ENCODE data around the gene CINP. TPM values are rescaled to one million over a fixed set of nuclear protein-coding genes. Genes with fewer than 3 reads are reported as not detected.

CINP gene
- total and polyA plus RNA-seq, 2 experiments from 2014 or later = 52.1 to 60.3 TPM

- DNase-seq = no peak
- TF ChIP-seq EZH2 (IDR thresholded peaks at IDR 0.05; ENCODE audit: insufficient read depth, poor library complexity, severe bottlenecking) (no peak), EZH2phosphoT487 (IDR thresholded peaks at IDR 0.05; ENCODE audit: insufficient read depth, low read depth) (no peak)
- Histone ChIP-seq H3F3A (ENCODE audit: insufficient read depth) (peaks cover 23% of the 10 kb centered on the region), H3K79me2 (ENCODE audit: insufficient read depth) (peaks cover 15% of the 10 kb centered on the region; the same call in 1 of the 2 replicates), H3K36me3 (ENCODE audit: low read depth) (0 out of 2 replicates have a peak, but pooled peaks cover 3% of the 10 kb centered on the region), H3K9ac (no peak overlapping the region), H3K4me3 (no peak overlapping the region), H4K20me1 (ENCODE audit: insufficient read depth) (peaks cover 3% of the 10 kb centered on the region; the same call in 1 of the 2 replicates), H2AFZ (no peak overlapping the region), H3K9me3 (ENCODE audit: low read depth) (no peaks in the 10 kb centered on the region), H3K9me2 (ENCODE audit: insufficient read depth) (no peaks in the 10 kb centered on the region), H3K27me3 (replicated peaks; ENCODE audit: insufficient read depth) (no peaks in the 10 kb centered on the region), H3K4me2 (ENCODE audit: unreplicated experiment) (no peak overlapping the region), H3K4me1 (ENCODE audit: insufficient read depth) (peaks cover 14% of the 10 kb centered on the region; the same call in 1 of the 2 replicates), H3K27ac (no peak overlapping the region)
- 97 to 100% methylated on average over 2 of the region's 2 CpGs for WGBS, 2 experiments (ENCODE audit: low coverage in 1 of 2, low lambda C conversion rate in 2 of 2, missing lambda C conversion rate in 2 of 2)
- in situ Hi-C loops (cut with MboI) = no loop called here
Observed at GRCh38 chr14:102389246-102389645, 26.6 kb upstream of the CINP start.

GRCh38 chr14:102387086-102387485, 24.4 kb upstream of the CINP start:
- Histone ChIP-seq H3F3A (ENCODE audit: insufficient read depth) (peaks cover 15% of the 10 kb centered on the region), H3K27me3 (replicated peaks; ENCODE audit: insufficient read depth) (no peaks in the 10 kb centered on the region), H3K9me2 (ENCODE audit: insufficient read depth) (no peaks in the 10 kb centered on the region), H3K79me2 (ENCODE audit: insufficient read depth) (peaks cover 5% of the 10 kb centered on the region; the same call in 1 of the 2 replicates), H3K4me2 (ENCODE audit: unreplicated experiment) (no peak overlapping the region), H3K27ac (no peak overlapping the region), H3K4me3 (no peak overlapping the region), H3K9me3 (ENCODE audit: low read depth) (no peaks in the 10 kb centered on the region), H4K20me1 (ENCODE audit: insufficient read depth) (peaks cover 3% of the 10 kb centered on the region; the same call in 1 of the 2 replicates), H3K9ac (no peak overlapping the region), H3K36me3 (ENCODE audit: low read depth) (0 out of 2 replicates have a peak, but pooled peaks cover 3% of the 10 kb centered on the region), H3K4me1 (ENCODE audit: insufficient read depth) (peaks cover 14% of the 10 kb centered on the region; the same call in 1 of the 2 replicates), H2AFZ (no peak overlapping the region)
- no peak for TF ChIP-seq EZH2 (IDR thresholded peaks at IDR 0.05; ENCODE audit: insufficient read depth, poor library complexity, severe bottlenecking)
- no peak for TF ChIP-seq EZH2phosphoT487 (IDR thresholded peaks at IDR 0.05; ENCODE audit: insufficient read depth, low read depth)
- DNase-seq = no peak
- in situ Hi-C loops (cut with MboI) = no loop called here

- H3K79me2 ChIP-seq (ENCODE audit: insufficient read depth) = peaks cover 29% of the 10 kb centered on the region
- no peak overlapping the region for H3K27ac ChIP-seq
- no peaks in the 10 kb centered on the region for H3K9me2 ChIP-seq (ENCODE audit: insufficient read depth)
- H3K9me3 ChIP-seq (ENCODE audit: low read depth) = no peaks in the 10 kb centered on the region
- no peak overlapping the region for H3K4me3 ChIP-seq
- H3F3A ChIP-seq (ENCODE audit: insufficient read depth) = peaks cover 4% of the 10 kb centered on the region; the same call in 1 of the 2 replicates
- no peaks in the 10 kb centered on the region for H3K27me3 ChIP-seq (replicated peaks; ENCODE audit: insufficient read depth)
- no peak overlapping the region for H2AFZ ChIP-seq
- DNase-seq = no peak
- H3K4me2 ChIP-seq (ENCODE audit: unreplicated experiment) = no peak overlapping the region
- peaks cover 20% of the 10 kb centered on the region for H3K36me3 ChIP-seq (ENCODE audit: low read depth)
- 92 to 94% methylated on average over 9 of the region's 9 CpGs for WGBS, 2 experiments (ENCODE audit: low coverage in 1 of 2, low lambda C conversion rate in 2 of 2, missing lambda C conversion rate in 2 of 2)
- H4K20me1 ChIP-seq (ENCODE audit: insufficient read depth) = no peaks in the 10 kb centered on the region
- in situ Hi-C loops (cut with MboI) = no loop called here
- no peak overlapping the region for H3K9ac ChIP-seq
- H3K4me1 ChIP-seq (ENCODE audit: insufficient read depth) = no peaks in the 10 kb centered on the region
- TF ChIP-seq EZH2phosphoT487 (IDR thresholded peaks at IDR 0.05; ENCODE audit: insufficient read depth, low read depth) (no peak), EZH2 (IDR thresholded peaks at IDR 0.05; ENCODE audit: insufficient read depth, poor library complexity, severe bottlenecking) (no peak)
Observed at GRCh38 chr14:102378830-102379229, 16.1 kb upstream of the CINP start.

- Histone ChIP-seq H3K4me2 (ENCODE audit: unreplicated experiment) (no peak overlapping the region), H3K9me3 (ENCODE audit: low read depth) (no peaks in the 10 kb centered on the region), H4K20me1 (ENCODE audit: insufficient read depth) (no peaks in the 10 kb centered on the region), H3K27ac (no peak overlapping the region), H3K4me1 (ENCODE audit: insufficient read depth) (no peaks in the 10 kb centered on the region), H3K9ac (no peak overlapping the region), H3K9me2 (ENCODE audit: insufficient read depth) (no peaks in the 10 kb centered on the region), H3F3A (ENCODE audit: insufficient read depth) (peaks cover 4% of the 10 kb centered on the region; the same call in 1 of the 2 replicates), H3K79me2 (ENCODE audit: insufficient read depth) (peaks cover 41% of the 10 kb centered on the region), H3K4me3 (no peak overlapping the region), H3K36me3 (ENCODE audit: low read depth) (peaks cover 26% of the 10 kb centered on the region), H3K27me3 (replicated peaks; ENCODE audit: insufficient read depth) (no peaks in the 10 kb centered on the region), H2AFZ (no peak overlapping the region)
- no peak for TF ChIP-seq EZH2 (IDR thresholded peaks at IDR 0.05; ENCODE audit: insufficient read depth, poor library complexity, severe bottlenecking)
- no peak for TF ChIP-seq EZH2phosphoT487 (IDR thresholded peaks at IDR 0.05; ENCODE audit: insufficient read depth, low read depth)
- no peak for DNase-seq
- in situ Hi-C loops (cut with MboI) = no loop called here
Observed at GRCh38 chr14:102377696-102378095, 15.0 kb upstream of the CINP start.

- H3K36me3 ChIP-seq (ENCODE audit: low read depth) = peaks cover 26% of the 10 kb centered on the region
- no peak overlapping the region for H2AFZ ChIP-seq
- H3K9me3 ChIP-seq (ENCODE audit: low read depth) = no peaks in the 10 kb centered on the region
- peaks cover 4% of the 10 kb centered on the region; the same call in 1 of the 2 replicates for H3F3A ChIP-seq (ENCODE audit: insufficient read depth)
- no peaks in the 10 kb centered on the region for H3K27me3 ChIP-seq (replicated peaks; ENCODE audit: insufficient read depth)
- no peak overlapping the region for H3K4me3 ChIP-seq
- in situ Hi-C loops (cut with MboI) = no loop called here
- H3K4me2 ChIP-seq (ENCODE audit: unreplicated experiment) = no peak overlapping the region
- no peaks in the 10 kb centered on the region for H3K4me1 ChIP-seq (ENCODE audit: insufficient read depth)
- DNase-seq = no peak
- no peaks in the 10 kb centered on the region for H3K9me2 ChIP-seq (ENCODE audit: insufficient read depth)
- no peaks in the 10 kb centered on the region for H4K20me1 ChIP-seq (ENCODE audit: insufficient read depth)
- peaks cover 66% of the 10 kb centered on the region for H3K79me2 ChIP-seq (ENCODE audit: insufficient read depth)
- no peak for TF ChIP-seq EZH2 (IDR thresholded peaks at IDR 0.05; ENCODE audit: insufficient read depth, poor library complexity, severe bottlenecking)
- TF ChIP-seq EZH2phosphoT487 (IDR thresholded peaks at IDR 0.05; ENCODE audit: insufficient read depth, low read depth) = no peak
- 94 to 95% methylated on average over 5 of the region's 5 CpGs for WGBS, 2 experiments (ENCODE audit: low coverage in 1 of 2, low lambda C conversion rate in 2 of 2, missing lambda C conversion rate in 2 of 2)
- no peak overlapping the region for H3K9ac ChIP-seq
- no peak overlapping the region for H3K27ac ChIP-seq
Observed at GRCh38 chr14:102375119-102375518, 12.4 kb upstream of the CINP start.
